Left ventricle myocardium superior (tissue), 1 donor: ENCODE measurements around the gene FIG4. TPM values are rescaled to one million over a fixed set of nuclear protein-coding genes. Genes with fewer than 3 reads are reported as not detected.
"Not testable (repeated sequence)": the region's sequence is repeated elsewhere in the genome, so short reads cannot be mapped to it uniquely, and the experiment has no call there.

ENCODE experiments used
- ATAC-seq: fragments of 200-7000 bp; cut with Tn5 transposase; one replicate; pipeline ENCODE4 v1.9.1; 2020; ENCODE audit warnings: mild to moderate bottlenecking, moderate library complexity
- DNase-seq: peaks from one replicate; pipeline ENCODE4 v3.0.0-alpha.2; 2020
- intact Hi-C: fragments of 100-400 bp; cut with micrococcal nuclease; formaldehyde crosslinking; loops from one replicate; pipeline ENCODE4 v1.11.0; 2022
- long read RNA-seq: library from polyadenylated mRNA; unstranded; transcript quantifications from one replicate; pipeline ENCODE4 v2.0.0, GENCODE V29; 2021
- total RNA-seq: library from RNA; stranded (reverse); fragmentation: NEBNext Ultra II Directional; extraction: Animal tissue kit (Norgen Biotek cat#: 25700); gene quantifications from one replicate; pipeline ENCODE4 v1.2.1, GENCODE V29; 2021
- donor health status: DM: no; HTN: yes; CAD: no; lungs with severe emphysema.

Gene FIG4
- total RNA-seq: 8.9 TPM
- long read RNA-seq, transcript FIG4-201 (23 exons, 3,011 nt): major isoform, 11 of 16 reads
- long read RNA-seq, partial matches to known transcripts: 1 of 16 reads
- long read RNA-seq, other reads (novel, unspliced or antisense): 4 of 16 reads

DNA sequence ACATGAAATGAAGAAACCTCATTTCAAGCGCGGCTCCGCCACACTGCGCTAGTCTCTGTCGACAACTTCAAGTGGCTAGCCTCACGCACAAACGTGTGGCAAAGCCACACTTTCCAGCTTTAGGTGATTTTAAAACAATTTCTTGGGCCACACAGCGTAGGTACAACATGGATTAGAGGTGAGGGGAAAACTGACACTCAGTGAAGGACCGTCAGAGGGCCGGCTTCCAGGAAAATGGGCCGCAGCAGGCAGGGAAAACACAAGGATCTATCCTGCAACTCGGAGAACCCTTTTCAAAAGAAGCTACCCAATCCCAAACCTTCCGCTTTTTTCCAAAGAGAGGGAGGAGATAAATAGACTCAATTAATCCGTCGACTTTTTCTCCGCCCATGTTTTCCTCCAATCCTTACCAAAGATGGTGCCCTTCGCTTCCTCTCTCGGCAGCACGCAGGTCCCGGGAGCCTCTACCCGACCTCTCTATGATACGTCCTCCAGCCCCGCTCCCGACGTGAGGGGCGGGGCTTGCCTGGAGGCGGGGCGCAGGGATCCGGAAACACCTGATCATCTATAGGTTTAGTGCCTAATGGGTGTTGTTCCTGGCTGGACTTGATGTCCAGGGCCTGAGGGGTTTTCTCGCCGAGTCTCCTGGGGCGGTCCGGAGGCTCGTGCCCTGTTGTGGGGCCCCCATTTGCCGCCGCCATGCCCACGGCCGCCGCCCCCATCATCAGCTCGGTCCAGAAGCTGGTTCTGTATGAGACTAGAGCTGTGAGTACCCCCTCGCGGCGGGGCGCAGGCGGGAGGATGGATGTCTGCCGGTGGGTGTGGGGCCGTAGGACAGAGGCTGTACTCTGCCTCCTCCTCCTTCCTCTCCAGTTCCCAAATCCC lies at the start of gene FIG4, which contains the start of gene AK9:
Gene FIG4 (plus strand): TSS at position 560 of the 885 bp plus-strand sequence. CDS start 140 bp downstream, at position 700.
Gene AK9 (minus strand): TSS at position 466 of the 885 bp plus-strand sequence. CDS start 15,457 bp downstream, outside the sequence.
- ATAC-seq (peak; percentile 99), DNase-seq (peak; percentile 94)
- intact Hi-C loops: no loop called here

DNA sequence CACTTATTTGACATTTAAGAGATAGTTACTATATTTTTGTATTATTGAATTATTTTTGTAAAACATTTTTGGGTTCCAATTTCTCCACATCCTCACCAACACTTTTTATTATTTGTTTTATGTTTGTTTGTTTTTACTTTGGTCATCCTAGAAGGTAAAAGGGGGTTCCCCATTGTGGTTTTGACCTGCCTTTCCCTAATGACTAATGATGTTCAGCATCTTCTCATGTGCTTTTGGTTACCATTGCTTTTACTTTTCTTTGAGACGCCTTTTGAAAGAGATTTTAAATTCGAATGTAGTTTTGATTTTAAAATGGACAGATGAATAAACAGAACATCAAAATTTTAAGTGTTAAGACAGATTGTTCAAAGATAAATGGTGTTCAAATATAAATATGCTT lies 47.0 kb upstream of the FIG4 start:
- intact Hi-C loops: no loop called here
- ATAC-seq: no peak

DNA sequence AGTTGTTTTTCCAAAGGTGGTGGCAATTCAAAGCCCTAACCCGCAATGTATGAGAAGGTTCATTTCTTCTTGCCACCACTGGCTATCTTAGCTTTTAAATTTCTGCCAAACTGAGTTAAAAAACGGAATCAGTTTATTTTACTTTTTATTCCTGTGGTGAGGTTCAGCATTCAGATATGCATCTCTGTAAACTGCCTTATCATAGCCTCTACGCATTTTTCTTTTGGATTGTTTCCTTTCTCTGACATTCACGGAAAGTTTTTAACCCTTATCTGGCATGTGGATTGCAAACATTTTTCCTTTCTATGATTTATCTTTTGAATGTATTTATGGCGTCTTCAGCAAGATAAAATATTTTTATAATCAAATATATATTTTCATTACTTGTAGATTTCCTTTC lies 37.8 kb upstream of the FIG4 start:
- intact Hi-C loops: no loop called here
- ATAC-seq: no peak
- DNase-seq: no peak

More for the DNA sequence above, 47.0 kb upstream of the FIG4 start:
- no peak for DNase-seq

DNA sequence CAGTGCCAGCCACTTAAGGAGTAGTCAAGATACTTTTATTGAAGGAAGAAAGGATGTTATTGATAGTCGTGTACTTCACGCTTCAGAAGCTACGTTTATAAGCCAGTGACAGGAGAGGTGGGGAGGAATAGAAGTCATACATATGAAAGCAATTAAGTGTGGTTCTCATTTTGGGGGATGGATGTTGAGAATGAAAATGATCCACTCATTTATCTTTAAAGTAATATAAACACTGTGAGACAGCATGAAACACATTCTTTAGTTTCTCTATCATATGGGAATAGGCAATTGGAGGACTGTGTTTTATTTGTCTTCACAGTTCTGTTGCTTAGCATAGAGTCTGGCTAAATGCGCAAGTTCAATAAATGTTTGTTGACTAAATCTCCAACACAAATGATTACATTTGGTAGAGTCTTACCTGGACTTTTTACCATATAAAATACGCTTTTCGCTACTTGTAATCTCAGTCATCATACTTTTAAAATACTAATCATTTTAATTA lies 35.3 kb upstream of the FIG4 start:
- no peak for ATAC-seq
- no peak for DNase-seq
- intact Hi-C loops: no loop called here

DNA sequence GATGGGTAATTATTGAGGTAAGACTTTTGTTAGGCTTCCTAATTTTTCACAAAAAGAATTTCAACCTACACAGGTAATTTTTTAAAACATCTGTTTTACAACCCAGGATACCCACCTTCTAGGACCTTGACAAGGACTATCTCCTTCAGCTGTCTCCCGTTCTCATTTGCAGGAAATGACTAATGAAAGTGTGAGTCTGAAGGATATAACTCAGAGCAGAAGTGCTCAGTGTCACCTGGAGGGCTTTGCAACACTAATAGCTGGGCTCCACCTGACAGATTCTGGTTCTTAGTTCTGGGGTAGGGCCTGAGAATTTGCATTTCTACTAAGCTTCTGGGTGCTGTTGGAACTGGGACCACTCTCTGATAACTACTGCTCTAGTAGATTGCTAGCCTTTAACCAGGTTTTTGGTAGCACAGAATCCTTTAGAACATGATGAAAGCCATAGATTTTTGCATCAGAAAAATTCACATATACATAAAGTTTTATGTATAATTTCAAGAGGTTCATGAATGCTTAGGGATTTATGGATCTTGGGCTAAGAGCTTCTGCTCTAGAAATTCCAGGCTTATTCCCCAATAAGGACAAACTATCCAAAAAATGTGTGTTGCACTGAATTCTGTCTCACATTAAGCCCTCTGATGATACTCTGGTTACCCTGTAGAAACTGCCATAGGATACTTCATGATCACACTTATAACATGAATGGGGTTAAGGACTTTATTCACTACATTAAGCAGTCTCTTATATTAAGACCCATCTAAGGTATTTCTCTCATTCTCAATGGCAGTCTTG lies 30.4 kb upstream of the FIG4 start:
- no peak for ATAC-seq
- intact Hi-C loops: no loop called here

DNA sequence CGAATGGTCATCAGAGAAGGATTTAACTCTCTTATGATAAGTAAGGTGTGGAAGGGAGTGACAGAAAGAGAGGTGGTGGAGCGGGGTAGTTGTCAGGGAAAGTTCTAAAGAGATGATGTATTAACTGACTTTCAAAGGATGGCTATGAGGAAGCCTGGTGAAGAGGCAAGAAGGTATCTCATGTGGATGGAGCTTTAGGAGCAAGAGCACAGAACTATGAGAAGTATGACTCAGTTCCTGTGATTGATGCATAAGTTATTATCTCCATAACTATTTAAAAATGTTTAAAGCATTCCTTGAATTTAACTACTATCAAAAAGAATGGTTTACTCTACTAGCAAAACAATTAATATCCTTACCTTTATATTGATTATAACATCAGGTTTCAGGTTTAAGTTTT lies 28.9 kb upstream of the FIG4 start:
- DNase-seq: no peak
- intact Hi-C loops: no loop called here
- ATAC-seq: no peak

More for the DNA sequence above, 30.4 kb upstream of the FIG4 start:
- DNase-seq: no peak

DNA sequence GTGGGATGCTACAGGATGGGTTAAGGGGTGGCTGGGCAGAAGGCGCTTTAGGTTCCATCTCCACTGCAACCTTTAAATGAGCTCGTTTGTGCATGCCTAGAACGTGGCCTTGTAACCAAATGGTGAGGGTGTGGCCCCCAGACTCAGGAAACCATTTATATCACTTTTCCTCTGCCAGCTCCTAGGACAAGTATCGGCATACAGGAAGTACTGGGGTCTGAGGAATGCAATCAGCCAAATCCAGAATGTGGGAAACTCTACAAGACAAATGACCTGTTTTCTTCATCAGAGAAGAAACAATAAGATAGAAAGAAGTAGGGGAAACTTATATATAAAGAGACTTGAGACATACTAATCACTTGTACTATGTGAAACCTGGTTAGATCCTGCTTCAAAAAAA lies 21.3 kb upstream of the FIG4 start:
- DNase-seq (no peak), ATAC-seq (no peak)
- intact Hi-C loops: no loop called here

DNA sequence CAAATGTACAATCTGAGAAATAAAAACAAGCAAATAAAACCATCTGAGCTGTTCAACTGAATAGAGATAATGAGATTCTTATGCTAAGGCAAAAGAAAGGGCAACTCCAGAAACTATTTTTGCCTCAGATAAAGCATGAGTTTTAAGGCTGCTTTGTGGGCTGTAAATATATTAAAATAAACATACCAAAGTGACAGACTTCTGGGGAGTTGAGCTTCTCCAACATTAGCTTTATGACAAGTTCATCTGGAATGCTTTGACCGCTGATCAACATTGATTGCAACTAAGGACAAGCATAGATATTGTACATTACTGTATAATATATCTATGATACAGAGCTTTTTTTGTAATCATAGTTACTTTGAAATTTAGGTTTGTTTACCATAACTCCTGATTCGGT lies 19.4 kb upstream of the FIG4 start:
- intact Hi-C loops: no loop called here
- DNase-seq (no peak), ATAC-seq (no peak)

DNA sequence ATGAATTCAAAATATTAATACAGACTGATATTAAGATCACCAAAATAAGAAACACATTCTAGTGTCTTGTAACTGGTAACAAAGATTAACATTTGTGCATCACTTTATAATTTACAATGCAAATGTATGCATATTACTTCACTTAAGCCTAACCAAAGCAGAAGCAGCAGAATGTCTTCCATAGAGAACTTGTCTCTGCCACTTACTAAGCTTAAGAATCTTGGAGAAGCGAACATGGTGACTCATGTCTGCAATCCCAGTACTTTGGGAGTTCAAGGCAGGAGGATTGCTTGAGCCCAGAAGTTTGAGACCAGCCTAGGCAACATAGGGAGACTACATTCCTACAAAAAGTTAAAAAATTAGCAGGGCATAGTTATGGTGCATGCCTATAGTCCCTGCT lies 18.9 kb upstream of the FIG4 start:
- ATAC-seq: no peak

DNA sequence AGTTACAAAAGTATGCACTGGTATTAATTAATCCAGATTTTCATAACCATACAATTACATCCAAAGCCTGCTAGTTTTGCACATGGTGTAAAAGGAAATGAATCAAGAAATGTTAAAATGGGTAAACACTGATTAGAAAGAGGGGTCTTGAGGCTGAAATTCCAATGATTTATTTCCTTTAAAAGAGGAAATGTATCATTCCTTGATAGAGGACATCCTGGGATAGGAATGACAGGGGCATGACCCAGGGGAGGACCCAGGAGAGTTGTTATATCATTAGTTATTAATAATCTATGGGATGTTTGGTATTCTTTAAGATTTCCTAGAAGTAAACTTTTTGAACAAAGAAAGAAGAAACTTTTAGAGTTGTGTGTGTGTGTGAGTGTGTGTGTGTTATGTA lies 18.3 kb upstream of the FIG4 start:
- no peak for DNase-seq
- intact Hi-C loops: no loop called here
- ATAC-seq: no peak

More for the DNA sequence above, 18.9 kb upstream of the FIG4 start:
- DNase-seq: no peak
- intact Hi-C loops: no loop called here

DNA sequence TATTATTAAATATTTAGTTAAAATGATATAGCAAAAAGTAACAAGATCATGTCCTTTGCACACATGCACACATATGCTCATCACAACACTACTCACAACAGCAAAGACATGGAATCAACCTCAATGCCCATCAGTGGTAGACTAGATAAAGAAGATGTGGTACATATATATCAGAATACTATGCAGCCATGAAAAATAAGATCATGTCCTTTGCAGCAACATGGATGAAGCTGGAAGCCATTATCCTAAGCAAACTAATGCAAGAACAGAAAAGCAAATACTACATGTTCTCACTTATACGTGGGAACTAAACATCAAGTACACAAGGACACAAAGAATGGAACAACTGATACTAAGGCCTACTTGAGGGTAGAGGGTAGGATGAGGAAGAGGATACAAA lies 14.4 kb upstream of the FIG4 start:
- intact Hi-C loops: no loop called here
- DNase-seq (no peak), ATAC-seq (no peak)

DNA sequence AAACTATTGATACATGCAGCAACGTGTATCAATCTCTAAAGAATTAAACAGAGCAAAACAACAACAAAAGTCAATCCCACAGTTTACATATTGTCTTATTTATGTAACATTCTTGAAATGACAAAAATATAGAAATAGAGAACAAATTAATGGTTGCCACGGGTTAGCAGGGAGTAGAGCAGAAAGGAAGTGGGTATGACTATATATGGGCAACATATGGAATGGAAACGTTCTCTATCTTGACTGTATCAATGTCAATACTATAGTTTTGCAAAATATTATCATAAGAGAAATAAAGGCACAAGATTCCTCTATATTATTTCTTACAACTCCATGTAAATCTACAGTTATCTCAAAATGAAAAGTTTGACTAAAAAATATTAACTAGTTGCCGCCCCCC lies 12.9 kb upstream of the FIG4 start:
- DNase-seq (no peak), ATAC-seq (no peak)
- intact Hi-C loops: no loop called here

DNA sequence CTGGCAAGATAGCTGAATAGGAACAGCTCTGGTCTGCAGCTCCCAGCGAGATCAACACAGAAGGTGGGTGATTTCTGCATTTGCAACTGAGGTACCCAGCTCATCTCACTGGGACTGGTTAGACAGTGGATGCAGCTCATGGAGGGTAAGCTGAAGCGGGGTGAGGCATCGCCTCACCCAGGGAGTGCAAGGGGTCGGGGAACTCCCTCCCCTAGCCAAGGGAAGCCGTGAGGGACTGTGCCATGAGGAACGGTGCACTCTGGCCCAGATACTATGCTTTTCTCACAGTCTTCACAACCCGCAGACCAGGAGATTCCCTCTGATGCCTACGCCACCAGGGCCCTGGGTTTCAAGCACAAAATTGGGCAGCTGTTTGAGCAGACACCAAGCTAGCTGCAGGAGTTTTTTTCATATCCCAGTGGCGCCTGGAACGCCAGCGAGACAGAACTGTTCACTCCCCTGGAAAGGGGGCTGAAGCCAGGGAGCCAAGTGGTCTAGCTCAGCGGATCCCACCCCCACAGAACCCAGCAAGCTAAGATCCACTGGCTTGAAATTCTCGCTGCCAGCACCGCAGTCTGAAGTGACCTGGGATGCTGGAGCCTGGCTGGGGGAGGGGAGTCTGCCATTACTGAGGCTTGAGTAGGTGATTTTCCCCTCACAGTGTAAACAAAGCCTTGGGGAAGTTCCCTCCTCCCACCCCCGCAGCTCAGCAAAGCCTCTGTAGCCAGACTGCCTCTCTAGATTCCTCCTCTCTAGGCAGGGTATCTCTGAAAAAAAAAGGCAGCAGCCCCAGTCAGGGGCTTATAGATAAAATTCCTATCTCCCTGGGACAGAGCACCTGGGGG lies 12.2 kb upstream of the FIG4 start:
- intact Hi-C loops, ATAC-seq: not testable (repeated sequence)

DNA sequence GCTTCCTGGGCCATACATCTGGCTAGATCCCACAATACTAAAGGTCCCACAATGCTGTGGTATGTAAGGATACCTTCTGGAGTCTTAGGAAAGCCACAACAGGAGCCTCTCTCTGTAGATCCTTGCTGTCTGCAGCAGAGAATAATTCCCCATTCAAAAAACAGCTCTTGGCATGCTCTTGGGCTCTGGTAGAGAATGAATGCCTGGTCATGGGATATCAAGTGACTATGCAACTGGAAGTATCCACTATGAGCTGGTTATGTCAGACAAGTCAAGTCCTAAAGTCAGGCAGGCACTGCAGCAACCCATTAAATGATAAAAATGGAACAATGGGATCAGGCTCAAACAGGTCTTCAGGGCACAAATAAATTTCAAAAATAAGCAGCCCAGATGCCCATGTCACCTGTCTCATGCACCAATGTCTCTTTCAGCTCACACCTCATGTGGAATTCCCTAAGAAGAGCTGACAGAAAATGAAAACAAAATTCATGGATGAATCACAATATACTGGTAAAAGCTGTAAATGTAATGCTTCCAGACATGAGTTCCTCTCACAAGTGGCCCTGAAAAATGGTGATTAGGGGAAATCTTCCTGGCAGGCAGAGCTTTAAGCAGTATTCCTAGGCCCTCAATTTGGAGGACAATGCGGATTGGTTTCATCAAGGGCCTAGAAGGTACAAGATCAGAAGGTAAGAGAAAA lies 4.4 kb upstream of the FIG4 start:
- no peak for DNase-seq
- ATAC-seq: no peak
- intact Hi-C loops: no loop called here

More for the DNA sequence above, 12.2 kb upstream of the FIG4 start:
- not testable (repeated sequence) for DNase-seq

DNA sequence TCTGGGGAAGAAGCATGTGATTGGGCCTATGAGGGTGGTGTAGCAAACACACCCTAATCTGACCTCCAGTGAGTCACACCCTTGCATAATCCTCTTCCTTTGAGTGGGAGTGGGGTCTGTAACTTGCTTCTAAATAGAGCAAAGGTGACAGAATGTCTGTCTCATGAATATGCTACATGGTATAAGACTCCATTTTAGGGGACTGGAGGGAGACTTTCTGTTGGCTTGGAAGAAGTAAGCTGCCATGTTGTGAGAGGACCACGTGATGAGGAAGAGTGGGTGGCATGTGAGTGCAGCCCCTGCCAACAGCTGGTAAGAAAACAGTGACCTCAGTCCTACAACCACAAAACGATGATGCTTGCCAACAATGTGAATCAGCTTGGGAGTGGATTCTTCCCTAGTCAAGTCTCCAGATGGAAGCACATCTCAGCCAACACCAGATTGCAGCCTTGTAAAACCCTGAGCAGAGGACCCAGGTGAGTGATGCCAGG lies 3.8 kb upstream of the FIG4 start:
- intact Hi-C loops: no loop called here
- ATAC-seq (no peak), DNase-seq (no peak)

DNA sequence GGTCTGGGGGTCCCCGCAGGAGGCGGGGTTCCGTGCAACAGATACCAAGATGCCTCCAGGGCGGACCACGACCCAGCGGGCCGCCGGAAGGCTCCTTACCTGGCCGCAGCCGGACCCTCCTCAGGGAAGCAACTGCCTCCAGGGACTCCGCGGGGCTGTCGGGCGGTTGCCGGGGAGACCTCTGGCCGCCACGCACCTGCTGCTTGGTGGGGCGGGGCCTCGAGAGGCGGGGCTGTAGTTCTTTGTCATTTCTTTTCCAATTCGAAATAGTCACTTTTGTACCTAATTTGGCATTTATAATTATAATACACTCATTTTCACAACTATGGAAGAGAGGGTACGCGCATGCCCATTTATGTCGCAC lies 741 bp upstream of the FIG4 start:
- peak; percentile 71 for DNase-seq
- intact Hi-C loops: no loop called here
- ATAC-seq: peak; percentile 62

DNA sequence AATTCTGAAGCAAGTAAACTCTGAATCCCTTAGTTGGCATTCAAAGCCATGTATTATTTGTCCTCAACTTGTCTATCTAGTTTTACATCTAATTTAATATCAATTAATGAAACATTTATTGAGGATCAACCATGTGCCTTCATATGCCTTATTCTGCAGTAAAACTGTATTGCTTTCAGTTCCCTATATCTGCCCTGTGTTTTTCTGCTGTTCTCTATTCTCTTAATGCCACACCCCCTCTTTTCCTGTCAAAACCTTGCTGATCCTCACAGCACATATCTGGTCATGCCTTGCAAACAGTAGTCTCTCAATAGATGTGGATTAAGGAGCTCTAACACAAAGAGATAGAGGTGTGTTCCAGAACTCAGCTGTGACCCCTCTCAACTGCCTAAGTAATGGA lies 2.0 kb downstream of the FIG4 start:
- intact Hi-C loops: no loop called here
- DNase-seq: no peak
- ATAC-seq: no peak

DNA sequence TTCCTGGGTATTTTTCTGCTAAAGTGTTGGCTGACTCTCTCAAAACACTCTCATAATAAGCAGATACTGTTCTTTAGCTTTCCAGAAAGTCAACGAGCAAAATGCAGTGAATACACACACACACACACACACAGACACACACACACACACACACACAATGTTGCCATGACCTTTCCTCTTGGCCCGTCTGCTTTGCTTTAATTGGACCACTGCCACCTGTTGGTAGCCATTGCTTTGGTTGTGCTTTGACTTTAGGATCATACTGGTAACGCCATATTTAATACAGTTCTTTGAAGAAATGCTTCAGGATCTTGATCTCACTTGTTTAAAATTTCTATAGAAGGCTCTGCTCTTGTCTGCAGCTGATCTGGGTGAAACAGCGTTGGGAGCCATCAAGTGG lies 4.4 kb downstream of the FIG4 start:
- DNase-seq: no peak
- intact Hi-C loops: no loop called here
- ATAC-seq: no peak
